Right ventricle myocardium superior (tissue), 1 donor: ENCODE results near the gene KLC1. TPM values are rescaled to one million over a fixed set of nuclear protein-coding genes. Genes with fewer than 3 reads are reported as not detected.

ENCODE experiments used
- ATAC-seq: fragments of 200-7000 bp; cut with Tn5 transposase; one replicate; pipeline ENCODE4 v1.9.1; 2020; ENCODE audit warnings: mild to moderate bottlenecking; ENCODE audit not compliant: poor library complexity
- DNase-seq: peaks from one replicate; pipeline ENCODE4 v3.0.0-alpha.2; 2020
- intact Hi-C: fragments of 100-400 bp; cut with DNase I; formaldehyde crosslinking; loops from one replicate; pipeline ENCODE4 v1.11.2; 2022
- total RNA-seq: library from RNA; stranded (reverse); fragmentation: NEBNext Ultra II Directional; extraction: Animal tissue kit (Norgen Biotek cat#: 25700); gene quantifications from one replicate; pipeline ENCODE4 v1.2.1, GENCODE V29; 2021
- donor health status: DM: no; HTN: yes; CAD: no; lungs with severe emphysema.

The KLC1 gene
- total RNA-seq, 1 donor from 2014 or later = 152 TPM

- no peak for DNase-seq
- intact Hi-C loops = no loop called here
- no peak for ATAC-seq
Observed at GRCh38 chr14:103737432-103738045, 108.5 kb downstream of the KLC1 start.

GRCh38 chr14:103738166-103738565 is 109.2 kb downstream of the KLC1 start:
- DNase-seq (no peak), ATAC-seq (no peak)
- intact Hi-C loops = no loop called here

- DNase-seq (no peak), ATAC-seq (no peak)
- intact Hi-C loops = no loop called here
Observed at GRCh38 chr14:103738701-103739451, 109.9 kb downstream of the KLC1 start.

GRCh38 chr14:103739466-103739792 is 110.4 kb downstream of the KLC1 start:
- ATAC-seq = no peak
- DNase-seq = no peak
- intact Hi-C loops = no loop called here

GRCh38 chr14:103739793-103740501 is 110.9 kb downstream of the KLC1 start:
- DNase-seq = no peak

GRCh38 chr14:103740991-103741689 is 112.1 kb downstream of the KLC1 start:
- intact Hi-C loops = no loop called here
- no peak for DNase-seq
- ATAC-seq = no peak

More at GRCh38 chr14:103739793-103740501, 110.9 kb downstream of the KLC1 start:
- intact Hi-C loops = no loop called here
- ATAC-seq = no peak

- ATAC-seq (no peak), DNase-seq (no peak)
- intact Hi-C loops = no loop called here
Observed at GRCh38 chr14:103741876-103742275, 112.9 kb downstream of the KLC1 start.

GRCh38 chr14:103742499-103743255 is 113.7 kb downstream of the KLC1 start:
- no peak for ATAC-seq

GRCh38 chr14:103743691-103744090 is 114.7 kb downstream of the KLC1 start:
- ATAC-seq (no peak), DNase-seq (no peak)
- intact Hi-C loops = no loop called here

More at GRCh38 chr14:103742499-103743255, 113.7 kb downstream of the KLC1 start:
- no peak for DNase-seq
- intact Hi-C loops = no loop called here

GRCh38 chr14:103744621-103745395 is 115.8 kb downstream of the KLC1 start:
- DNase-seq (no peak), ATAC-seq (no peak)
- intact Hi-C loops = no loop called here

- ATAC-seq (no peak), DNase-seq (no peak)
- intact Hi-C loops = no loop called here
Observed at GRCh38 chr14:103745424-103745823, 116.4 kb downstream of the KLC1 start.

- intact Hi-C loops = no loop called here
- no peak for ATAC-seq
- no peak for DNase-seq
Observed at GRCh38 chr14:103746701-103747100, 117.7 kb downstream of the KLC1 start.

GRCh38 chr14:103748534-103748857 is 119.5 kb downstream of the KLC1 start:
- DNase-seq = no peak
- intact Hi-C loops = no loop called here
- ATAC-seq = no peak

- intact Hi-C loops = no loop called here
- no peak for DNase-seq
- no peak for ATAC-seq
Observed at GRCh38 chr14:103749452-103749851, 120.4 kb downstream of the KLC1 start.

- intact Hi-C loops = no loop called here
- ATAC-seq (no peak), DNase-seq (no peak)
Observed at GRCh38 chr14:103749860-103750259, 120.8 kb downstream of the KLC1 start.
